ENCODE results near the gene KDM2B. TPM values are rescaled to one million over a fixed set of nuclear protein-coding genes. Genes with fewer than 3 reads are reported as not detected.
"Not testable (repeated sequence)": the region's sequence is repeated elsewhere in the genome, so short reads cannot be mapped to it uniquely, and the experiment has no call there.

Gene KDM2B
- total RNA-seq, 2 experiments from 2014 or later: 66.2 to 72.7 TPM

- ChIA-PET POLR2A (interaction anchor here (0.6 kb wide), 1 partner anchor 16 kb away, joined by 4 read pairs; no protein-coding TSS in a partner anchor), CTCF (interaction anchor here (0.8 to 1.8 kb wide), 2 partner anchors 57 to 62 kb away, joined by 3 to 6 read pairs; no protein-coding TSS in a partner anchor)
- H3K9me3 Mint-ChIP-seq; H3K36me3 Mint-ChIP-seq (ENCODE audit: low read depth); DNase-seq; H3K27me3 Mint-ChIP-seq; H3K4me1 Mint-ChIP-seq; H3K27ac Mint-ChIP-seq; H3K4me3 Mint-ChIP-seq: not testable (repeated sequence)
Measured at GRCh38 chr12:121384891-121385290, 195.9 kb downstream of the KDM2B start.

- H3K27me3 Mint-ChIP-seq: peaks cover 4% of the 10 kb centered on the region
- H3K27ac Mint-ChIP-seq: no peak overlapping the region
- ChIA-PET CTCF (interaction anchor here (1.1 to 1.8 kb wide), 3 partner anchors 22 to 59 kb away, joined by 3 to 6 read pairs (median 3); partner anchors contain the start of gene ANAPC5), POLR2A (interaction anchor here (0.6 to 0.7 kb wide), 2 partner anchors 9 to 12 kb away, joined by 3 to 4 read pairs; no protein-coding TSS in a partner anchor)
- H3K4me3 Mint-ChIP-seq: no peak overlapping the region
- no peak for DNase-seq
- H3K9me3 Mint-ChIP-seq: no peaks in the 10 kb centered on the region
- H3K4me1 Mint-ChIP-seq: peaks cover 5% of the 10 kb centered on the region
- H3K36me3 Mint-ChIP-seq (ENCODE audit: low read depth): no peaks in the 10 kb centered on the region
Measured at GRCh38 chr12:121383601-121384021, 197.2 kb downstream of the KDM2B start.

- Mint-ChIP-seq H3K36me3 (ENCODE audit: low read depth) (no peaks in the 10 kb centered on the region), H3K27ac (no peak overlapping the region), H3K27me3 (peaks cover 5% of the 10 kb centered on the region), H3K9me3 (peaks cover 2% of the 10 kb centered on the region), H3K4me3 (no peak overlapping the region), H3K4me1 (no peaks in the 10 kb centered on the region)
- DNase-seq: no peak
- ChIA-PET POLR2A (no interaction called here), CTCF (no interaction called here)
Measured at GRCh38 chr12:121379945-121380344, 200.9 kb downstream of the KDM2B start.

Small RNAs within 50 kb of the gene (microRNA-seq; reads per million reads assigned to microRNA genes)
- not detected for gene MIR7107 (ENCODE audit: borderline microRNAs expressed, borderline replicate concordance)

Other genes with a start within 250 kb of the KDM2B start
- gene ANAPC5, start 228.6 kb downstream of the KDM2B start, total RNA-seq: 100 to 1,000 TPM; 140 TPM
- gene RNF34, start 180.9 kb downstream of the KDM2B start, total RNA-seq: 10 to 100 TPM; 83.5 to 90.2 TPM
- gene ORAI1, start 45.5 kb upstream of the KDM2B start, total RNA-seq: 10 to 100 TPM; 66.4 to 70.8 TPM
- 1 to 10 TPM; 3.0 to 3.5 TPM for gene MORN3, start 88.6 kb upstream of the KDM2B start, total RNA-seq
- 1 to 10 TPM; 5.8 to 6.0 TPM for gene TMEM120B, start 131.7 kb upstream of the KDM2B start, total RNA-seq
- 100 to 1,000 TPM; 132 to 148 TPM for gene RHOF, start 212.7 kb upstream of the KDM2B start, total RNA-seq
- gene SETD1B, start 223.0 kb upstream of the KDM2B start, total RNA-seq: 10 to 100 TPM; 32.6 to 34.1 TPM